Nephron (organoid): ENCODE measurements around the gene VWA5B1.

Source experiments
- H3K27ac Mint-ChIP-seq, 3 experiments: 2 replicates each; pipeline ENCODE4 v1.8.0; 2020; ENCODE audit warnings: mixed read lengths in 3 of 3, mild to moderate bottlenecking in 2 of 3, moderate library complexity in 1 of 3
- H3K27me3 Mint-ChIP-seq: 2 replicates; pipeline ENCODE4 v1.8.0; 2021; ENCODE audit warnings: low read depth, mild to moderate bottlenecking, moderate library complexity, mixed read lengths
- H3K36me3 Mint-ChIP-seq: 2 replicates; pipeline ENCODE4 v1.8.0; 2020; ENCODE audit warnings: low read depth, mixed read lengths
- H3K4me1 Mint-ChIP-seq: 2 replicates; pipeline ENCODE4 v1.8.0; 2020; ENCODE audit warnings: mixed read lengths
- H3K4me3 Mint-ChIP-seq, 3 experiments: 2 replicates each; pipeline ENCODE4 v1.8.0; 2020; ENCODE audit warnings: mild to moderate bottlenecking in 3 of 3, mixed read lengths in 3 of 3, moderate library complexity in 2 of 3
- H3K9me3 Mint-ChIP-seq: 2 replicates; pipeline ENCODE4 v1.8.0; 2020; ENCODE audit warnings: mixed read lengths
- TF ChIP-seq, protein P1 (sequence below), 3 experiments: fragments of 200-600 bp; sonication (generic); IDR thresholded peaks; one replicate each; pipeline ENCODE4 v1.5.0; 2021; ENCODE audit warnings: antibody characterized with exemption in 3 of 3; ENCODE audit not compliant: unreplicated experiment in 3 of 3

The VWA5B1 gene

DNA sequence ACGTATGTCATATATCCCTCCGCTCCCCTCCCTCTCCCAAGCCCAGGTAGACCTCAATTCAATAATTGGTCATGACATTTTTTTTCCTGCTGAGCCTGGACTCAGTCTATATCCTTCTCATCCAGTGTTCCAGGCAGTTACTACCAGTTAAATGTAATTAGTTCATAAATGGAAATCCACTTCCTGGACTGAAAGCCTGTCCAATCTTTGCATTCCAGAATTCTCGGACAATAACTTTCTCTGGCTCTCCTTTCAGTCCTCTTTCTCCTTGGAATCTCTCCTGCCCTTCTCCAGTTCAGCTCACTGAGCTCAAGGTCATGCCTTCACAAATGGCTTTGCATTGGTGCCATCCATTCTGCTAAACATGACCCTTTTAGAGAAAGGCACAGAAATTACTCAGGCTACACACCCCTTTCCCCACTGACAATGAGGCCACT, 34.8 kb downstream of the VWA5B1 start:
- peak overlapping the region; percentile 32 to 40 (median 34) for H3K27ac Mint-ChIP-seq
- peaks cover 36% of the 10 kb centered on the region for H3K4me1 Mint-ChIP-seq
- H3K27me3 Mint-ChIP-seq: peaks cover 47% of the 10 kb centered on the region

DNA sequence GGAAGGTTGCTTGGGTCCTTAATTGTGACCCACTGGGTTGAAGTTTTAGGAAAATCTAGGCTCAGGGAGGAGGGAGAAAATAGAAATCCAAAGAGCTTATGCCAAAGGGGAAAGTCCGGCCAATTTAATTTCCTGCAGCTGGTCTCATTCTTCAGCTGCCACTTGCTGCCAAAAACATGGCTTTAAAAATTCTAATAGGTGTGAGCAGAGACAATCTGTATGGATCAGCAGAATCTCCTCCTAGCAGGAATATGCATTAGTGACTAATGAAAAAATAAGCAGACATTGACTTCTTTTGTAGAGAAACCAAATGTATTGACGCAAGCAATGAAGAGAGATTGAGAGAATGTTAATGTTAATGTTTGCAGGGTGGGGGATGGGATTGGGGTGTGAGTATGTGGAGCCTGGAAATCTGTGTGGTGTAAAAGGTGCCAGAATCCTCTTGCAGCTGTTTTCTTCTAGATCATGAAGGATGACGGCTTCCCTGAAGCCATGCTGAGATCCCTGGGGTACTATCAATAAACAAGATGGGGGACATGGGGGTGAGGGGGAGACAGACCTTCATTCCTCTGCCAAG, 35.3 kb downstream of the VWA5B1 start:
- peak overlapping the region; percentile 2 to 40 (median 32) for H3K27ac Mint-ChIP-seq
- TF ChIP-seq, protein P1, sequence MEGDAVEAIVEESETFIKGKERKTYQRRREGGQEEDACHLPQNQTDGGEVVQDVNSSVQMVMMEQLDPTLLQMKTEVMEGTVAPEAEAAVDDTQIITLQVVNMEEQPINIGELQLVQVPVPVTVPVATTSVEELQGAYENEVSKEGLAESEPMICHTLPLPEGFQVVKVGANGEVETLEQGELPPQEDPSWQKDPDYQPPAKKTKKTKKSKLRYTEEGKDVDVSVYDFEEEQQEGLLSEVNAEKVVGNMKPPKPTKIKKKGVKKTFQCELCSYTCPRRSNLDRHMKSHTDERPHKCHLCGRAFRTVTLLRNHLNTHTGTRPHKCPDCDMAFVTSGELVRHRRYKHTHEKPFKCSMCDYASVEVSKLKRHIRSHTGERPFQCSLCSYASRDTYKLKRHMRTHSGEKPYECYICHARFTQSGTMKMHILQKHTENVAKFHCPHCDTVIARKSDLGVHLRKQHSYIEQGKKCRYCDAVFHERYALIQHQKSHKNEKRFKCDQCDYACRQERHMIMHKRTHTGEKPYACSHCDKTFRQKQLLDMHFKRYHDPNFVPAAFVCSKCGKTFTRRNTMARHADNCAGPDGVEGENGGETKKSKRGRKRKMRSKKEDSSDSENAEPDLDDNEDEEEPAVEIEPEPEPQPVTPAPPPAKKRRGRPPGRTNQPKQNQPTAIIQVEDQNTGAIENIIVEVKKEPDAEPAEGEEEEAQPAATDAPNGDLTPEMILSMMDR (IDR thresholded peaks at IDR 0.05; ENCODE audit: unreplicated experiment in 3 of 3): no peak
- H3K4me1 Mint-ChIP-seq: peaks cover 32% of the 10 kb centered on the region
- H3K9me3 Mint-ChIP-seq: no peaks in the 10 kb centered on the region
- H3K36me3 Mint-ChIP-seq: no peaks in the 10 kb centered on the region
- H3K4me3 Mint-ChIP-seq: no peak overlapping the region
- peaks cover 44% of the 10 kb centered on the region for H3K27me3 Mint-ChIP-seq

More for the DNA sequence above, 34.8 kb downstream of the VWA5B1 start:
- Mint-ChIP-seq H3K36me3 (no peaks in the 10 kb centered on the region), H3K4me3 (no peak overlapping the region), H3K9me3 (no peaks in the 10 kb centered on the region)
- TF ChIP-seq, protein P1 (IDR thresholded peaks at IDR 0.05; ENCODE audit: unreplicated experiment in 3 of 3): no peak

DNA sequence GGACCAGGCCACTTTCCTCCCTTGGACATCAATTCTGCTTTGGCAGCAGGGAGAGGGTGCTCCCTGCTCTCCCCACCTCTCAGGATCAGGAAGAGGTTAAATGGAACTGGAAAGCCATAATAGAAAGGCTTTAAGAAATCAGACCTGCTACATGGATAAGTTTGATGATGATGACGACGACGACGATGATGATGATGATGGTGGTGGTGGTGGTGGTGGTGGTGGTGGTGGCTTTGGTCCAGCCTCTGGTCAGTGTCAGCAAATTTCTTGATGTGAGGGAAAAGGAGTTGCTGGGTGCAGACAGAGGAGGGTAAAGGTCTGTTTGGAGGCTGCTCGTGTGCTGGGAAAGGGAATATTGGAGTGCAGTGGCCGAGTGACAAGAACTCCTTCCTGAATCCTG, 36.8 kb downstream of the VWA5B1 start:
- Mint-ChIP-seq H3K27me3 (peaks cover 36% of the 10 kb centered on the region), H3K27ac (no peak overlapping the region), H3K9me3 (no peaks in the 10 kb centered on the region), H3K36me3 (no peaks in the 10 kb centered on the region), H3K4me3 (no peak overlapping the region), H3K4me1 (peaks cover 18% of the 10 kb centered on the region)
- TF ChIP-seq, protein P1 (IDR thresholded peaks at IDR 0.05; ENCODE audit: unreplicated experiment in 3 of 3): no peak

DNA sequence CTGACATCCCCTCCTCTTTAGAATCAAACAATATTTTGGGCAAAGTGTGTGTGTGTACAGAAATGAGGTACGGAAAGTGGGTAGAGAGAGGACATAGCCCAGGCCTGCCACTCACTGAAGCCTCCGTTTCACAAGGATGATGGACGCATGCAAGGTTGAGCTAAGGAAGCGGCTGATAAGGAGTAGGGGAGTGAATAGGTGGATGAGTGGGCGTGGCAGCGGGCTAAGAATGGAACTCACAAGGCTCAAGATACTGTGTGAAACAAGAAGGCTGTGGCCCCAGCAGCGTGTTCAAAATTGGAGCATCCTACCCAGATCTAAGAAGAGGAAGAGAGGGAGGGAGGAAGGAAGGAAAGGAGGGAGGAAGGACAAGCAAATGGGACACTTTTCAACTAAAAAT, 37.5 kb downstream of the VWA5B1 start:
- Mint-ChIP-seq H3K4me1 (peaks cover 15% of the 10 kb centered on the region), H3K27ac (no peak overlapping the region), H3K9me3 (no peaks in the 10 kb centered on the region), H3K27me3 (peaks cover 36% of the 10 kb centered on the region), H3K36me3 (no peaks in the 10 kb centered on the region), H3K4me3 (no peak overlapping the region)
- TF ChIP-seq, protein P1 (IDR thresholded peaks at IDR 0.05; ENCODE audit: unreplicated experiment in 3 of 3): no peak

DNA sequence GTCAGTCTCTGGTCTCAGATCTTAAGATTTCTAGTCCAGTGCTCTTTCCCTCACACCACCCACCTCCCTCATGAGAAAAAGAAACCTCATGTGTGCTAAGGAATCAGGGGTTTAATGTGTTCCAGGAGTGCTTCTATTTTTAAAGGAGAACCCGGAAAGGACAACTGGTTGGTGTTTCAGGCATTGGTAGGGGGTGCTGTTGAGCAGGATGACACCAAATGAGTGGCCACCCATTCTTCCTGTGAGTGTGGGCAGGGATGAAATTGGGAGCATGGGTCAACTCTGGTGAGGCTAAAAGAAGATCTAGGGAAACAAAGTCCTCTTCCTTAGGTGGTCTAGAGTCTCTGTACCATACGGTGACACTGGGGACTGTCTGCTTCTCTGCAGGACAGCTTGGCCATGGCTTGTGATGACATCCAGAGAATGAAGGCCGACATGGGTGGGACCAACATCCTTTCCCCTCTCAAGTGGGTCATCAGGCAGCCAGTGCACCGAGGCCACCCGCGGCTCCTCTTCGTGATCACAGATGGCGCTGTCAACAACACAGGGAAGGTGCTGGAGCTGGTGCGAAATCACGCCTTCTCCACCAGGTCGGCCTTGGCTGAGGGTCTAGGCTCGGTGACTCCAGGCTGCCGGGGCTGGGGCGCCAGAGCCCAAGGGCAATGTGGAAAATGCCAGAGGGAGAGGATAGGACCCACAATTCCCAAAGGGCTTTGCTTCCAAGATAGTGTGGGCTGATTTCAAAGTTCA, 39.3 kb downstream of the VWA5B1 start:
- peaks cover 14% of the 10 kb centered on the region for H3K4me1 Mint-ChIP-seq
- H3K27ac Mint-ChIP-seq: no peak overlapping the region
- H3K36me3 Mint-ChIP-seq: no peaks in the 10 kb centered on the region
- peaks cover 41% of the 10 kb centered on the region for H3K27me3 Mint-ChIP-seq
- TF ChIP-seq, protein P1 (IDR thresholded peaks at IDR 0.05; ENCODE audit: unreplicated experiment in 3 of 3): no peak
- H3K9me3 Mint-ChIP-seq: no peaks in the 10 kb centered on the region
- no peak overlapping the region for H3K4me3 Mint-ChIP-seq
